Fibroblast of skin of left biceps (primary cell): Measurements from ENCODE around the gene LAGE3.

Experiments
- DNase-seq, 2 experiments: peaks; one replicate each; pipeline ENCODE4 v3.0.0-alpha.2; 2013; ENCODE audit warnings: low read depth in 2 of 2

The LAGE3 gene

DNA sequence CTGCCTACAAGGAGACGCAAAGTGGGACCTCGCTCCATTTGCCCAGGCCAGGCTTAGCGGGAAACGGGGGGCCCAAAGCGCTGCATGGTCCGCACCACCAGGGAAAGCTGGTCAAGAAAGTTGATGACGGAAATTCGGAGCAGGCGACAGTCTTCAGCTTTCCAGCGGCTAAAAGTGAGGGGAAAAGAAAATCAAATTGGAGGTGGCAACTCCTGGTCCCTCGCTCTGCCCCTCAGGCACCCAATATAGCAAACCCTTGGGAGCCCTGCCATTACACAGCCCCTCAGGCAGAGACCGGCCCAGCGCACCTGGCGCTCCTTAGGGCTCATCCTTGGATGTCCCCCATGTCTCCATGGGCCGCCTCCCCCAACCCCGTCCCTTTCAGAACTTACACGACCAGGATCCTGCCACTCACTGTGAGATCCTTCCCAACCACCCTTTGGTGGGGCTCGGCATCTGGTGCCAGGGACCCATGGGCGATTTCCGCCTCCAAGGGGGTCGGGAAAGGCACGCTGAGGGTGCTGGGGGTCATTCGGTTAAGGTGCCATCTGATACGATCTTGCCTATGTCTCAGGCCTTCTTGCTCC, 1.1 kb downstream of the LAGE3 start:
- no peak for DNase-seq

DNA sequence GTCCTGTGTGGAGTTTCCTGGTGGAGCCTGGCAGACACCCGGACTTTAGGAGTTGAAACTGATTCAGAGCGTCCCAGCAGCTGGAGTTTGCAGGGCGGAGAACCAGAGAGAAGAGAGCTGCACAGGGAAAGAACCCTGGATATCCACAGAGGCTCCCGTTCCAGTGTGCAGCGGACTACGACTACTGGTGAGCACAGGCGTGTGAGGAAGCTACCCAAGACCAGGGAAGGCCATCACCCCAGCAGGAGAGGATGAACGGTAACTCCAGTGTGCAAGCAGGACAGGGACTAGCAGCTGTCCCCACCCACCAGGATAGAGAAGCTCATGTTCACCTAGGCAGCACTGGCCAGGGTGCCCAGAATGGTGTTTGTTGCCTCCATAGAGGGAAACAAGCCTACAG, 2.3 kb downstream of the LAGE3 start:
- no peak for DNase-seq

DNA sequence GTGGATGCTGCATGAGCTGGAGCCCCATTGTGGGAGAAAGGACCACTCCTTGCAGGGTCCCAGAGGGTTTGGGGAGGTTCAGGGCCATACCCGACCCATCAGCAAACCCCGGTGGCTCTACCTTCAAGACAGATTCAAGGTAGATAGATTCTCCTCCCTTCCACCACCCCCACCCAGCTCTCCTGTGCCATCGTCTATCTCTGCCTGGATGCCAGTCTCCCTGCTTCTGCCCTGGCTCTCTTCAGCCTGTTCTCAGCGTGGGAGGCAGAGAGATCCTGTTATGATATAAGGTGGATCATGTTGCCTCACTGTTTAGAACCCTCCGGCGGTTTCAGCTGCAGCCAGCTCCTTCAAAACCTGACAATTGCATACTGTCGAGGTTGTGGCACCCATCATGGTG, 5.4 kb downstream of the LAGE3 start:
- DNase-seq, result no peak

DNA sequence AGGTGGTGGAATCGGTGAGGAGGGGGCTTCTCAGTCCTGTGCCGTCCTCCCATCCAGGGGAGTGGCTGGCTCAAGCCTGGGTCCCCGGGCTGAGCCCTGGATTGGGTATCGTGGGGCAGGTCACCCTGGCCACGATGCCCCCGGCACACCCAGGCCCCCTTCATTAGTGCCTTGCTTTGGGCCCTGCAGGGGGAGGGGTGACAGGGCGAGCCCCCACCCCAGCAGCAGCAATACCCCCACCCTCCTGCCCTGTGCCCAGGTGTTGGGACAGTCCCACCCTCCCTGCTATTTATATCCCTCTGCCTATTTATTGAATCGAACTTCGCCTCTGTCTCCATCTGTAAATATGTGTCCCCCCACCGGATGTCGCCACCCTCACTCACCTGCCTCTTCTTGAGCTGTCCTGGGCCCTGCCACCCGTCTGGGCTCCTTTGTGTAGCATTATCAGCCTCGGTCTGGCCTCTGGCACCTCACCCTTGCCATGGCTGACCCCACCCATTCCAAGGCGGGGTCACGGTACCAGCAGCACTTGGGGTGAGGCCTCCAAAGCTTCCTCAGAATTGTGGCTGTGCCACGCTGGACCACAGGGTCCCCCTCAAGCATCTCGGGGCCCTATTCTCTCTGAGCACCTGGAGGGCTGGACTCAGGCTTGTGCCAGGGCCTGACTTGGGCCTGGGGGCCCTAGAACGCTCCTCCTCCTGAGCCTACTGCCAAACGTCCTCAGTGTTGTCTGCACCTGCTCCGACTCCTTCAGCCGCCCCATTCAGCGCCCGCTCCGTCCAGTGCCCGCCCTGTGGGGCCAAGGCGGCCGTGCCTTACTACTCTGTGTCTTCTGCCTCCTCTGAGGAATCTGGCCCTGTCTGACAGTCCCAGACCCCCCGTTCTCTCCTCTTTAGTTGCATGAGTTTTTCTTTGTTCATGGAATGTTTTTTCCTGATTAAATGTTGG, 6.1 kb downstream of the LAGE3 start:
- DNase-seq, result no peak

DNA sequence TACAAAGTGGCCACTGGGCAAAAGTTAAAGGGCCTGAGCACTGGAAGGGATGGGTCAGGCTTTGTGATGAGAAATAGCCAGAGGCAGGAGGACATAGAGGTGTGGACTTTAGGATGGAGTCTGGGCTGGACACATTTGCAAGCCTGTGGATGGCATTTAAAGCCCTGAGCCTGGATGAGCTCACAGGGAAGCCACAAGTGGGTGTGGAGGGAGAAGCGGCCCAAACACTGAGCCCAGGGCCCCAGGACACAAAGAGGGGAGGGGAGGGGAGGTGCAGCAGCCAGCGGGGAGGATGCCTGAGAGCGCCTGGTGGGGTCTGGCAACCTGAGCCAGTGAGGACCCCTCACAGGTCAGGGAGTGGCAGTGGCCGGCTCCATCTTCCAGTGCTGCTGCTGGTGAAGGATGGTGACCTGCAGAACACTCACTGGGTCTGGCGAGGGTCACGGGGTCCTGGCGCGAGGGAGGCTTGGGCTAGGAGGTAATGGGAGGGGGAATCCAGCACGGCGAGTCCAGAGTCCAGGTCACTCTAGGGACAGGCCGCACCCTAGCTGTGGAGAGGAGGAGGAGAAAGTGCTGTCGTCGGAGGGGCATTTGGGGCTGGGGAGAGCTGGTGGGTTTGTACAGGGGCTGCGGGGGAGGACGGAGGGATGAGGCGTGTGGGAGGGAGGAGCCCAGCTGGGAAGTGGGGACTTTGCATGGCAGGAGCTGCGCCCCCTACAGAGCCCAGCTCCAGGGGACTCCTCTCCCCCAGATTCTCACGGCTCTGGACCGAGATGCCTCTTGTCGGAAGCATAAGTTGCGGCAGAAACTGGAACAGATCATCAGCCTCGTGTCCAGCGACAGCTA, 7.0 kb downstream of the LAGE3 start:
- DNase-seq, result no peak

DNA sequence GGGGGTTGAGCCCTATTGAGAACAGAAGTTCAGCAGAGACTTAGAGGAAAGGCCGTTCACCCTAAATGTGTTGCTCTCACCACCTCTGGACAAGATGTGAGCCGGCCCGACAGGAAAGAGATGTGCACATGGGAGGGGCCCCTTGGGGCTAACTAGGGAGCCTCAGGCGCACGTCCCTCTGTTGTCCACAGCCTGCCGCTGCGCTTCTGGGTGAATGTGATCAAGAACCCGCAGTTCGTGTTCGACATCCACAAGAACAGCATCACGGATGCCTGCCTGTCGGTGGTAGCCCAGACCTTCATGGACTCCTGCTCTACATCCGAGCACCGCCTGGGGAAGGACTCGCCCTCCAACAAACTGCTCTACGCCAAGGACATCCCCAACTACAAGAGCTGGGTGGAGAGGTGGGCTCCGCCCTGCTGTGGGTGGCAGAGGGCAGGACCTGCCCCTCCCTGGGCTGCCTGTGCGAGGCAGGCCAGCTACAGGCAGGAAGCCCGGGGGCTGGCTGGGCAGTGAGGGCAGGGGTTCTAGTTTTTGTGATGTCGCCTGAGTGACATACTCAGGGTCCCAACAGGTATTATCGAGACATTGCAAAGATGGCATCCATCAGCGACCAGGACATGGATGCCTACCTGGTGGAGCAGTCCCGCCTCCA, 8.0 kb downstream of the LAGE3 start:
- DNase-seq, result no peak

DNA sequence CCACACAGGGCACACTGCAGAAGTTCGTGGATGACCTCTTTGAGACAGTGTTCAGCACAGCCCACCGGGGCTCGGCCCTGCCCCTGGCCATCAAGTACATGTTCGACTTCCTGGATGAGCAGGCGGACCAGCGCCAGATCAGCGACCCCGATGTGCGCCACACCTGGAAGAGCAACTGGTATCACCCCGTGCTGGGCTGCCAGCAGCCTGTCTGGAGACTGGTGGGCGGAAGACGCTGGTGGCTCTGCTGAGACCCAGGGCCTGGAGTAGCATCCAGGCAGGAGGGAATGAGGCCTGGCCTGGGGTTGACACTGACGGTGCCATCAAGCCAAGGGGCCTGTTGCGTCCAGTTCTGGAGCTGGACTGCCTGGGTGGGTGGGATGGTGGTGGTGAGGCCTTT, 8.6 kb downstream of the LAGE3 start:
- DNase-seq, result no peak

DNA sequence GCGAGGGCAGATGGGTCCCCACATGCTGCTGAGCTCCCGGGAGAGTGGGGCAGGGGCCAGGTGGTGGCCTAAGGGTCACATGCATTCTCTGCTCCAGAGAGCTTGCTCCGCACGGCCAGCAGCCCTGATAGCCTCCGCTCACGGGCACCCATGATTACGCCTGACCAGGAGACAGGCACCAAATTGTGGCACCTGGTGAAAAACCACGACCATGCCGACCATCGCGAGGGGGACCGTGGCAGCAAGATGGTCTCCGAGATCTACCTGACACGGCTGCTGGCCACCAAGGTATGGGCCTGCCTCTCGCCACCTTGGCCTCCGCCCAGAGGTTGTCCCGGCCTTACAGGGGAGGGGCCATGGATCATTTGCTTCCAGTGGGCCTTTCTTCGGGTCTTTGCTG, 9.2 kb downstream of the LAGE3 start:
- no peak for DNase-seq

DNA sequence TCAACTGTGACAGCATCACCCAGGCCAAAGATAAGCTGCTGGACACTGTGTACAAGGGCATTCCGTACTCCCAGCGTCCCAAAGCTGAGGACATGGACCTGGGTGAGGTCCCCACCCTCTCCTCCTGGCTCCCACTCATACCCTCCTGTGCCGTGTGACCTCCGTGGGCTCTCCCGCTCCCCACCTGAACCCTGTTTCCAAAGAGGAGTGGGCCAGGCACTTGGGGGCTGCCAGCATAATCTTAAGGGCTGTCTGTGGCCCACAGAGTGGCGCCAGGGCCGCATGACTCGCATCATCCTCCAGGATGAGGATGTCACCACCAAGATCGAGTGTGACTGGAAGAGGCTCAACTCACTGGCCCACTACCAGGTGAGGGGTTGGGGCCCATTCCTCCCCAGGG, 10.0 kb downstream of the LAGE3 start:
- no peak for DNase-seq

DNA sequence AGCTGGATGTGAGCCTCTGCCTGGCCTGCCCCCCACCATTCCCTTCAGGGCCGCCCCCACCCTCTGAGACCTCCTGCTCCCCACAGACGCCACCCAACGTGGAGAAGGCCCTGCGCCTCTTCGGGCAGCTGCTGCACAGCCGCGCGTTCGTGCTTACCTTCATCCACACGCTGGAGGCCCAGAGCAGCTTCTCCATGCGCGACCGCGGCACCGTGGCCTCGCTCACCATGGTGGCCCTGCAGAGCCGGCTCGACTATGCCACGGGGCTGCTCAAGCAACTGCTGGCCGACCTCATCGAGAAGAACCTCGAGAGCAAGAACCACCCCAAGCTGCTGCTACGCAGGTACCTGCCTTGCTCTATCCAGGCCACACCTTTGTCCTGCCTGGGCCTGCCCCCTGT, 10.9 kb downstream of the LAGE3 start:
- no peak for DNase-seq

DNA sequence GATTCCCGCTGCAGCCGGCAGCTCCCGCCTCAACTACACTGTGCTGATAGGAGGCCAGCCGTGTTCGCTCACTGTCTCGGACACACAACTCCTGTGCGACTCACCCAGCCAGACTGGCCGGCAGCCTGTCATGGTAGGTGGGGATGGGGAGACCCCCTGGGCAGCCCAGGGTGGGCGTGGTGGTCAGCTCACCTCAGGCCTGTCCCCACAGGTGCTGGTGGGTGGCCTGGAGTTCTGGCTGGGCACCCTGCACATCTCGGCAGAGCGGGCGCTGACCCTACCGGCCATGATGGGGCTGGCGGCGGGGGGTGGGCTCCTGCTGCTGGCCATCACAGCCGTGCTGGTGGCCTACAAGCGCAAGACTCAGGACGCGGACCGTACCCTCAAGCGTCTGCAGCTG, 11.5 kb downstream of the LAGE3 start:
- no peak for DNase-seq

DNA sequence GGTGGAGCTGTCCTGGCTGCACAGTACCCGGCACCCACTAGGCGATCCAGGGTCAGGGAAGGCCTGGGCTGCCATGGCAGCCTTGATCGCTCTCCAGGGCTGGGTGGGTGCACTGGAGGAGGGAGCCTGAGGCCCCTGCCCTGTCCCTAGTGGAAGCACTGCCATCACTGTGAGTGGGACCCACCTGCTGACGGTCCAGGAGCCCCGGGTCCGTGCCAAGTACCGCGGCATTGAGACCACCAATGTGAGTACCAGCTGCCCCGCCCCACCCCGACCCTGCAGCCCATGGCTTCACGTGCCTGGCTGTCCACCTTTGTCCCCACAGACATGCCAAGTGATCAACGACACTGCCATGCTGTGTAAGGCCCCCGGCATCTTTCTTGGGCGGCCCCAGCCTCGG, 12.2 kb downstream of the LAGE3 start:
- DNase-seq, result no peak

DNA sequence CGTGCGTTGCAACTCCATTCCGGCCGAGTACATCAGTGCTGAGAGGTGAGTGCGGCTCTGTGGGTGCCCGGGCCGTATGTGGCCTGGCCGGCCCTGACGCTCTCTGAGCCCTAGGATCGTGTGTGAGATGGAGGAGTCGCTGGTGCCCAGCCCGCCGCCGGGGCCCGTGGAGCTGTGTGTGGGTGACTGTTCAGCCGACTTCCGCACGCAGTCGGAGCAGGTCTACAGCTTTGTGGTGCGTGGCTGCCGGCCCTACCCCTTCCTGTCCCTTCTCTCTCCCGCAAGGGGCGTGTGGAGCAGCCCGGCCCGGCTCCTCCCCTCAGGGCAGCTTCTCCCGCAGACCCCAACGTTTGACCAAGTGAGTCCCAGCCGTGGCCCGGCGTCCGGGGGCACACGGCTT, 13.0 kb downstream of the LAGE3 start:
- no peak for DNase-seq

DNA sequence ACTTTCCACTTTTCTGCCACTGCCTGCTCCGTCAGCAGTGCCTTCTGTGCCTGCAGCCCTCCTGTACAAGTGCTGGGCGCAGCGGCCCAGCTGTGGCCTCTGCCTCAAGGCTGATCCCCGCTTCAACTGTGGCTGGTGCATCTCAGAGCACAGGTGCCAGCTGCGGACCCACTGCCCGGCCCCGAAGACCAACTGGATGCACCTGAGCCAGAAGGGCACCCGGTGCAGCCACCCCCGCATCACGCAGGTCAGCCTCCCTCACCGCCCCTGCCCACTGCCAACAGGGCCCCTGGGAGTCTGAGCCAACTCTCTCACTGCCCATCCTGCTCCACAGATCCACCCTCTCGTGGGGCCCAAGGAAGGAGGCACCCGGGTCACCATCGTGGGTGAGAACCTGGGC, 13.5 kb downstream of the LAGE3 start:
- DNase-seq, result no peak

DNA sequence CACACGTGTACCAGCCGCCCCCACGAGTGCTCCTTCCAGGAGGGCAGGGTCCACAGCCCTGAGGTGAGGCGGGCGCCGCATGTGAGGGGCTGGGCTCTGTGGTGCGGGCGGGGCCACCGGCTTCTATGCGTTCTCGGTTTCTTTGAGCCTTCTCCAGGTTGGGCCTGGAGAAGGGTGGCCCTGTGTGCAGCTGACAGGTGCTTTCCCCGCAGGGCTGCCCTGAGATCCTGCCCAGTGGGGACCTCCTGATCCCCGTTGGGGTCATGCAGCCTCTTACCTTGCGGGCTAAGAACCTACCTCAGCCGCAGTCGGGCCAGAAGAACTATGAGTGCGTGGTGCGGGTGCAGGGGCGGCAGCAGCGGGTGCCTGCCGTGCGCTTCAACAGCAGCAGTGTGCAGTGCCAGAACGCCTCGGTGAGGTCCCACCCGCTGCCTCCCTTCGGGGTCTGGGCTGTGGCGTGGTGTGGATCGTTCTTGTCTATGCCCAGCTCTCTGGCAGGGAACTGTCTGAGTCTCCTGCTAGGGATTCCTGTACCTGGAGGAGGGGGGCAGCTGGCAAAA, 14.2 kb downstream of the LAGE3 start:
- DNase-seq, result no peak

DNA sequence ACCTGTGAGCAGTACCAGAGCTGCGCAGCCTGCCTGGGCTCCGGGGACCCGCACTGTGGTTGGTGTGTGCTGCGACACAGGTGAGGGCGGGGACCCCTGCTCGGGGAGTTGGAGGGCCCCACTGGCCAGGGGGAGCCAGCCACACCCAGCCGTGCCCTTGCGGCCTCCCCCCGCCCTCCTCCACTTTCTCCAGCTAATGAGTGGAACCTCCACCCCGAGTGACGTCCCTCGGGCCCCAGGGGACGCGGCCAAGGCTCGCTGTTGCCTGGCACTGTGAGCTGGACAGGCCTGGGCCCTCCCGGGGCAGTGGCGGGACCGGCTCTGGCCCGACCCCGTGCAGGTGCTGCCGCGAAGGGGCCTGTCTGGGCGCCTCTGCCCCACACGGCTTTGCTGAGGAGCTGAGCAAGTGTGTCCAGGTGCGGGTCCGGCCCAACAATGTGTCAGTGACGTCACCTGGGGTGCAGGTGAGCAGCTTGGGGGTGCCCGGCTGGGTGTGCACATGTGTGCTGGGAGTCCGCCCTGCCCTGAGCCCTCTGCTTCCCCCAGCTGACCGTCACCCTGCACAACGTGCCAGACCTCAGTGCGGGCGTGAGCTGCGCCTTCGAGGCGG, 15.4 kb downstream of the LAGE3 start:
- DNase-seq, result no peak

DNA sequence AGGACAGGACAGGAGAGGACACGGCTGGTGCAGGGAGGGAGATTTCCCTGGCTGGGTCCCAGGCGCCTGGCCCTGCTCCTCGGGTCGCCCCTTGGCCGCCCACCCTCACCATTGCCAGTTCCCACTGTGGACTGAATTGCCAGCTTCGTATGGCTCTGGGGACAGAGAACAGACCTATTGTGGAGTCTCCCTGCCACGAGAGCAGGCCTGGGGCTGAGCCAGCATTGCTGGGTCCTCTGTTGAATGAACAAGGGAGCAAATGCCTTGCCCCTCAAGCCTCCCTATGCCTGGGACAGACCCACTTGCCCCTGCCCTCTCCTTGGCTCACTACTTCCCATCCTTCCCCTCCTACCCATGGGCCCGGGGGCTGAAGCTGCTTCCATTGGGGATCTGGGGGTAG, 16.7 kb downstream of the LAGE3 start:
- DNase-seq, result no peak

DNA sequence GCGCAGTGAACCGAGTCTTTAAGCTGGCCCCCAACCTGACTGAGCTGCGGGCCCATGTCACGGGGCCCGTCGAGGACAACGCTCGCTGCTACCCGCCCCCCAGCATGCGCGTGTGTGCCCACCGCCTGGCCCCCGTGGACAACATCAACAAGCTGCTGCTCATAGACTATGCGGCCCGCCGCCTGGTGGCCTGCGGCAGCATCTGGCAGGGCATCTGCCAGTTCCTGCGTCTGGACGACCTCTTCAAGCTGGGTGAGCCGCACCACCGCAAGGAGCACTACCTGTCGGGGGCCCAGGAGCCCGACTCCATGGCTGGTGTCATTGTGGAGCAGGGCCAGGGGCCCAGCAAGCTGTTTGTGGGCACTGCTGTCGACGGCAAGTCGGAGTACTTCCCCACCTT, 18.8 kb downstream of the LAGE3 start:
- no peak for DNase-seq

DNA sequence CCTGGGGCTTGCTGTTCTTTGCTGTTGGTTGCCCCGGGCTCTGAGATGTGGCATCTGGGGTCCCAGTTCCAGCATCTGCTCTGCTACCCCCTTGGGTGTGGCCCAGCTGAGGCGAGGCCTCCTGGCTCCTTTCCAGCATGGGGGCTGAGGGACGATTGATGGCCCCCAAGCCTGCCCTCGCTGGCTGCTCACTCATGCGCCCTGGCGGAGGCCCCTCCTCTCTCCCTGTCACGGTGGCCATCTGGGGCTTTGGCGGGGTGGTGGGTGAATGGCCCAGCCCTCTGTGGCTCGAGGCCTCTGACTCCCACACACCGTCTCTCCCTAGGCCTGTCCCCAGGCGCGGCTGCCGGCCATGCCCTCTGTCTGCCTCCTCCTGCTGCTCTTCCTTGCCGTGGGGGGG, 19.2 kb downstream of the LAGE3 start:
- no peak for DNase-seq

DNA sequence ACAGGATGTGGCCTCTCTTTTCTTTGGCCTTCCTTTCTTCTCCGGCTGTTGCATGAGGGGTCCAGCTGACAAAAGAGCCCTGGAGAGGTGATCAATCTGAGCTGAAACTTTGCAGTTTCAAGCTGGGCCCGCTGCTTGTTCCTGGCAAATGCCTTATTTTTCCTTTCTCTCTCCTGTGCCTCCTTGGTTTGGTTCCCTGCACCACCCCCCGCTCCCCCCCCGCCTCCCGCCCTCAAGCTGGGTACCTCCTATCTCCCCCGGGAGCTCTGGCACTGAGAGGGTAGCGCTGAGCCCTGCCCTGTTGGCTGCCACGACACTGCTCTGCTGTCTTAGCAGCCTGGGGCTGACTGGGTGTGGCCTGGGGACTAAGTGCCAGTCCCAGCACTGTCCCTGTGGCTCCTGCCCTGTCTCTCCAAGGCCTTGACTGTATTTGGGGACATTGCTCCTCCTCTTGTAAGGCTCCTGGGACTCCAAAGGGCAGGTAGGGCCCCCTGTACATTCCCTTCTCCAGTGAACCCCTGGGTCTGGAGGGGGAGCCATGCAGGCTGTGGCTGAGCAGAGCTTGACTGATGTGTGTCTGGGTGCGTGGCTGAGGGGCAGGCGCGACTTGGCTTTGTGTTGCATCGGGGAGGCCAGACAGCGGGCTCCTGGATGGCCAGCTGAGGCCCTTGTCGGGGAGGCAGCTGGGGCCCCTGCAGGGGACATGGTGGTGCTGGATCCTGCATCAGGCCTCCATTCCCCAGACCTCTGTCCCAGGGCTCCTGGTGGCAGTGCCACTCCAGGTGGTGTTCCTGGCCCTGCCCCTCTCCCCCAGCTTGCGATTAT, 19.9 kb downstream of the LAGE3 start:
- DNase-seq, result no peak
